HG03571 (cell line): ENCODE data around the gene ARHGAP9.

ENCODE experiments used
- ATAC-seq: cut with Tn5 transposase; IDR thresholded peaks from one replicate; pipeline ENCODE4 v1.9.1; 2021; ENCODE audit not compliant: unreplicated experiment

ARHGAP9 gene

DNA sequence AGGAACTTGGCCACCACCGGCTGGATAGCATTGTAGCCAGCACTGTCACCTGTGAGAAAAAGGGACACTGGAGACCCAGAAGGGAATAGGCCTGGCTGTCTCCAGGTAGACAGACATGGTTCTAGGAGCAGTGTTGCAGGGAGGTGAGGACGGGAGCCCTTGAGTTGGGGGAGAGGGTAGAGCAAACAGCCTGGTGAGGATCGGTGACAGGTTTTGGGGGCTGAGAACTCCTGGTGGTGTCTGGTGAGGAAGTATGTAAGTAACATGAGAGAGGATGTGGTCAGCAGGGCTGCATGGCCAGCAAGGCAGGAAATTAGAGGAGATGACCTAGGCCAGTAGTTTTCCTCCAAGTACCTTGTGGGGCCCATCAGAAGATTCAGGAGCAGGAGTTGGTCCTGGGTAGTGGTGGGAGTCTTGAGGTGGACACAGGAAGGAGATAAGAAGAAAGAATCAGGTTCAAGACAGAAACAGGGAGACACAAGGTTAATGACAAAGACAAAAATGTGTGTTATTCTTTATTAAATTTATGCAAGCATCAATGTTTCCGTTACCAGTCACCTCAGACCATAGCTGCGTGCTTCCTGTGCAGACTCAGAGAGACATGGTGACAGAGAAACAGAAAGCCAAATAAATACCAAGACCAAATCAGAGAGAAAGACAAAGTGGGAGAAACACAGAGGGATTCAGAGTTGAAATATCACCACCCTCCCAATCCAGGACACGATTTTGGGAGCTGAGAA, at the start of gene ARHGAP9:
ARHGAP9 (minus strand) TSS at position 491 of the 740 bp plus-strand sequence; CDS start at position 31, 460 bp downstream.
- no peak for ATAC-seq

GRCh38 chr12:57528831-57529555, 49.3 kb upstream of the ARHGAP9 start:
- no peak for ATAC-seq

DNA sequence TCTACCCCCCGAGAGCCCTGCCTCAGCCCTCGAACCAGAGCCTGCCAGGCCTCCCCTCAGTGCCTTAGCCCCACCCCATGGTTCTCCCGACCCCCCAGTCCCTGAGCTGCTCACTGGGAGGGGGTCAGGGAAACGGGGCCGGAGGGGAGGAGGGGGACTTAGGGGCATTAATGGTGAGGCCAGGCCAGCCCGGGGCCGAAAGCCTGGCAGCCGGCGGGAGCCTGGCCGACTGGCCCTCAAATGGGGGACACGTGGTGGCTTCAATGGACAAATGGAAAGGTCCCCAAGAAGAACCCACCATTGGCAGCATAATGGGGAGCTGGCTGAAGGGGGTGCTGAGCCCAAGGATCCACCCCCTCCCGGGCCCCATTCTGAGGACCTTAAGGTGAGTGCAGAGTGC, 48.5 kb upstream of the ARHGAP9 start:
- no peak for ATAC-seq

GRCh38 chr12:57527184-57527583, 47.5 kb upstream of the ARHGAP9 start:
- ATAC-seq: no peak

- ATAC-seq: no peak
Observed at GRCh38 chr12:57526477-57527126, 46.9 kb upstream of the ARHGAP9 start.

GRCh38 chr12:57525615-57526383, 46.1 kb upstream of the ARHGAP9 start:
- ATAC-seq: no peak

GRCh38 chr12:57524814-57525614, 45.3 kb upstream of the ARHGAP9 start:
- no peak for ATAC-seq

GRCh38 chr12:57523706-57524614, 44.3 kb upstream of the ARHGAP9 start:
- no peak for ATAC-seq

DNA sequence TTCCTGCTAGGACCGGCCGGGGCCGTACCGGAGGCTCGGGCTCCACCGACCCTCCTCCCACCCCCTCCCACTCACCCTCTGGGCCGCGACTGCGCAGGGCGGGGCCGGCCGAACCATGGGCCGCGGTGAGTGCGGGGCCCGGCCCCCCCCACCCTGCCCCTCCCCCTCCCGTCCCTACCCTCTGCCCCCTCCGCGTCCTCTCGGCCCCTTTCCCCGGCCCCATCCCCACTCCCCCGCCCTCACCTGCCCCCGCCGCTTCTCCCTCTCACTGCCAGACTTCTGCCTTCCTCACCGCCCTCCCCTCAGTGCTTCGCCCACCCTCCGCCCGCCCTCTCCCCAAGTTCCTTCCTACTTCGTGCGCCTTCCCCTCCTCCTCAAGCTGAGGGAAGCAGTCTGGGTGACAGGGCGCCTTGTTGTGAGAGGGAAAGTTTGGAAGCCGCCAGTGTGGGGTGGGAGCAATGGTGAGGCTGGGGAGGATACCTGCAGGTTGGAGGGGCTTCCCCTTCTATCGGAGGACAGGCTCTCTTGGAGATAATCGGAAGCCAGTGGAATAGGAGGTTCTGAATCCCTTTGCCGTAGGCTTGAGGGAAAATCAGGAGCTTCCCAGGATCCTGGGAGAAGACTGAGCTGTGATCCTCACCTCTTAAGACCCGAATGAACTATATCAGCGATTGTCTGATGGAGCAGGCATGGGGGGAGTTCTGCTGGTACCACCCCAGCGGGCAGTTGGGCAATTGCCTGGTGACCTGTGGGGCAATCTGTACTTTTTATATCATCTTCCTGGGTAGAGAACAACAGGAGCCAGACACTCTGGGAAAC, 43.4 kb upstream of the ARHGAP9 start:
- ATAC-seq: no peak

DNA sequence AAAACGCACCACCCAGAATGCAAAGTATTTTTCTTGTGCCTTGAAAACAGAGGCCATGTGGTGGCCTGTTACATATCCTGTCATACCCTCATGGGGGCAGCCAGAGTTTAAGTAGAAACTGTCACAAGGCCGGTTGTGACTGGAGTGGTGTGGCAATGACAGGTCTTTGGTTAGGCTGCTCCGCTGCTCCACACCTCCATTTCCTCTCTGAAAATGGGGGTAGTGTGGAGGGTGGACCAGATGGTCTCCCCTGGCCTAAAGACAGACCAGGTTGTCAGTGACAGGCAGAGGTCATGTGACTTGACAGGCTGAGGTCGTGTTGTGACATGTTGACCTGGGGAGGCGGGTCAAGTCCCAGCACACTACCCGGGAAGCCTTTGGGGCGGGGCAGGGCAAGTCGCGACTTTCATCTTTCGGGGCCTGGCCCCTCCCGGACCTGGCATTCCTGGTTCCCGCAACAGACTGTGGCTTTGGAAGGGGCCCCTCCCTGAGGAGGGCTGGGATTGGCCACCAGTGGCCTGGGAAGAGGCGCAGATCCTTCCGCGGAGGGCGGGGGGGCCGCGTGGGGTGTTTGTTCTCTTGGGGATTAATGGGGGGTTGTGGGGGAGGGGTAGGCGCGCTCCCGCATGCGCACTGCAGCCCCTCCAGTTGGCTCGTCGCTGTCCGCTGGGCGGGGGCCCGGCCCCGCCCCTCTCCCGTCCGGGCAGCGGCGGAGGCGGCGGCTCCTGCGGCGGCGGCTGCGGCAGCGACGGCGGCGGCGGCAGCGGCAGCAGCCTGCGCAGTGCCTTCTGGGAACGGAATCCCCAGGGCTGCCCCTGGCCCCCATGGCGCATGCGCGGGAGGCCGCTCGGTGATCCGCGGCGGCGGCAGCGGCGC, 42.6 kb upstream of the ARHGAP9 start, which contains the start of gene MBD6:
MBD6 (plus strand) TSS at position 814 of the 876 bp plus-strand sequence. CDS start 1,480 bp downstream, outside the sequence.
- peak; percentile 29 for ATAC-seq

DNA sequence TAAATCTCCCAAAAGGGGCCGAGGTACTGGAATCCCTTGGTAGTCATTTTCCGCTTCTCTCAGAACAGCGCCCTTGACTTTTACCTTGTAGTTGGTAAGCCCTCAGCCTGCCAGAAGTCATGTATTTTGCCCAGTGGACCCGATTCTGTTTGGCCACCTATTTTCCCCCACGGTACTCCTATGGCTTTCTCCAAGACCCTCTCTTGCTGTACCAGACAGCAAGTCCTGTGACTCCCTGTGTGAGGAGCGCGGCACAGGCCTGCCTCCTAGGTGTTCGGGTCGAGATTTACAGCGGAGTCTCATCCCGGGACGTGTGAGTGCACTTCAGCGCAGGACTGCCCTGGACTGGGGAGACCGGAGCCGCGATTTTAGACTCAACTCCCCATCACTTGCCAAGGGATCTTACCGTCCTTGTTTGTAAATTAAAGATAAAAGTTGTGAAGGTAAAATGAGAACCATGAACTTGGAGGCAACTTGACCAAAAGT, 41.9 kb upstream of the ARHGAP9 start:
- no peak for ATAC-seq

GRCh38 chr12:57520053-57520818, 40.6 kb upstream of the ARHGAP9 start, which contains the start of gene DDIT3:
DDIT3 (minus strand) TSS chr12:57520514; CDS start chr12:57517406, 3,108 bp downstream.
- peak; percentile 59 for ATAC-seq

DNA sequence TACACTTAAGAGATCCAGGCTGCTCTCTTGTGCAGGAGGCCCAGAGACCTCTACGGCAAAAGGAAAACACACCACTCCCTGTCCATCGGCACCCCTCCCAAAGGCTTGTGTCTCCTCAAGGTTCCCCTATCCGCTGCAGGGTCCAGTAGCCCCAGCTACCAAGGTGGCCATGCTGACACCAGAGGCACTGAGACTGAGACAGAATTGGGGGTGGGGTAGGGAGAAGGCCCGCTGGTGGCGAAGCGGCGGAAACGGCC, 40.1 kb upstream of the ARHGAP9 start:
- ATAC-seq: no peak

GRCh38 chr12:57518920-57519795, 39.5 kb upstream of the ARHGAP9 start:
- ATAC-seq: no peak

DNA sequence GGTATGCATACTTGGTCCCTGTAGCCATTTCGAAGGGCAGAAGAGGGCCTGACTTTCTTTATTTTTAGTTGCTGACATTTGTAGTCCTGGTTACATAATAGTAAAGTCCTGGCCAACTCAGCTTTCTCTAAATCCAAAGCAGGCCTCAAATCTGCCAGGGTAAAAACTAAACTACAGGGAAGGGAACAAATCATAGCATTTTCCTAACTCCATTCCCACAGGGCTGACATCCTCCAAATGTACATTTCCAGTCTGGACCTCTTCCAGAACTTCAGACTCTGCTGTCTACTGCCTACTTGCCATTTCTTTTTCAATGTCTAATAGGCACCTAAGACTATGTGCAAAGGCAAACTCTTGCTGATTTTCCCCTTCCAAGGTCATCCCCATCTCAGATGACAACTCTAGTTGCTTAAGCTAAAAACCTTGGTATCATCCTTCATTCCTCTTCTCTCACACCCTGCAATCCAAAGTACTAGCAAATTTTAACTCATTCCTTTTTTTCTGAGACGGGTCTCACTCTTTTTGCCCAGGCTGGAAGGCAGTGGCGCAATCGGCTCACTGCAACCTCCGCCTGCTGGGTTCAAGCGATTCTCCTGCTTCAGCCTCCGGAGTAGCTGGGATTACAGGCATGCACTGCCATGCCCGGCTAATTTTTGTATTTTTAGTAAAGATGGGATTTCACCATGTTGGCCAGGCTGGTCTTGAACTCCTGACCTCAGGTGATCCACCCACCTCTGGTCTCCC, 38.7 kb upstream of the ARHGAP9 start:
- ATAC-seq: no peak
